HFF-Myc (cell line): ENCODE data around the gene HDAC7.

ENCODE experiments used
- DNase-seq: peaks from one replicate; pipeline ENCODE4 v3.0.0-alpha.2; 2011; ENCODE audit warnings: low read depth; ENCODE audit errors: extremely low read depth
- H3K4me3 ChIP-seq: replicated peaks from 2 replicates; pipeline ENCODE4 v1.5.1; 2011; ENCODE audit warnings: low read depth, mild to moderate bottlenecking, control low read depth, low read length
- TF ChIP-seq, protein P1 (sequence below): IDR thresholded peaks from 2 replicates; pipeline ENCODE4 v1.5.1; 2012; ENCODE audit warnings: mild to moderate bottlenecking, low read depth, low read length, control low read depth; ENCODE audit errors: missing control alignments

Gene HDAC7

DNA sequence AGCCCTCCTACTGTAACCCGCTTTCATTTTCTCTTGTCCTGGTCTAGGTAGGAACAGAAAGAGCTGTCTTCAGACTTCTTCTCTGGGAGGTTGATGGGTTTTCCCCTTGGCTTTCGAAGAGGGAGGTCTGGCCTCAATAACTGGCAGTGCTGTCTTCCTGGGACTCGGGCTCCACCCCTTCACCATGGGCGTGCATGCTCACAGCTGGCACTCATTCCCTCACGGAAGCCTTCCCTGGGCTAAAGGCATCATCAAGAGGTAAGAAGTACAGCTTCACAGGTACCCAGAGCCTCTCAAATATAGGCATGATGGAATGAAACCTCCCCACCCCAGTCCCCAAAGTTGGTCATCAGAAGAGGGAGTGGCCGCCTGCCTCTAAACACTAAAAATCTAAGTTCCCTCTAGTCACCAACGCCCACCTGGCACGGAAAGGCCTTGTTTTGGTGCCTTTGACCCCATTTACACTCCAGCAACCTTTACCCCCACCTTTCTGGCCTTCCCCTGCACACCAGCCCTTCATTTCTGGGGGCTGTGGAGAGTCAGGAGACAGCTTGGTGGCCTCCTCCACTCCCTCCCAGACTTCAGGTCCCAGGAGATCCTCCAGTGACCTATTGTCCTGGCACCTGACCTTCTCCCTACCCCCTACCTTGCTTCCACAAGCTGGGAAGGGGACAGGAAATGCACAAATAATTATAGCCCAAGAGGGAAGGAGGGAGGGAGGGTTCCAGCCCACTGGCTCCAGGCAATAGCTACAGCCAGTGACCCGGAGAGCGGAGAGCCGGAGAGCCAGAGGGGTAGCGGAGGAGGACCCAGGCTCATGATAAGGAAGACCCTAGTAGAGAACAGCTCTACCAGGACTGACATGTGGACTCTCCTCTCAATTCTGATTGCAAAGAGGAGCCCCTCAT is 63.8 kb downstream of the HDAC7 start:
- TF ChIP-seq, protein P1, sequence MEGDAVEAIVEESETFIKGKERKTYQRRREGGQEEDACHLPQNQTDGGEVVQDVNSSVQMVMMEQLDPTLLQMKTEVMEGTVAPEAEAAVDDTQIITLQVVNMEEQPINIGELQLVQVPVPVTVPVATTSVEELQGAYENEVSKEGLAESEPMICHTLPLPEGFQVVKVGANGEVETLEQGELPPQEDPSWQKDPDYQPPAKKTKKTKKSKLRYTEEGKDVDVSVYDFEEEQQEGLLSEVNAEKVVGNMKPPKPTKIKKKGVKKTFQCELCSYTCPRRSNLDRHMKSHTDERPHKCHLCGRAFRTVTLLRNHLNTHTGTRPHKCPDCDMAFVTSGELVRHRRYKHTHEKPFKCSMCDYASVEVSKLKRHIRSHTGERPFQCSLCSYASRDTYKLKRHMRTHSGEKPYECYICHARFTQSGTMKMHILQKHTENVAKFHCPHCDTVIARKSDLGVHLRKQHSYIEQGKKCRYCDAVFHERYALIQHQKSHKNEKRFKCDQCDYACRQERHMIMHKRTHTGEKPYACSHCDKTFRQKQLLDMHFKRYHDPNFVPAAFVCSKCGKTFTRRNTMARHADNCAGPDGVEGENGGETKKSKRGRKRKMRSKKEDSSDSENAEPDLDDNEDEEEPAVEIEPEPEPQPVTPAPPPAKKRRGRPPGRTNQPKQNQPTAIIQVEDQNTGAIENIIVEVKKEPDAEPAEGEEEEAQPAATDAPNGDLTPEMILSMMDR: no peak
- no peak for DNase-seq
- no peak overlapping the region for H3K4me3 ChIP-seq

GRCh38 chr12:47754881-47755280 is 64.8 kb downstream of the HDAC7 start:
- no peak for DNase-seq

GRCh38 chr12:47754126-47754525 is 65.6 kb downstream of the HDAC7 start:
- no peak overlapping the region for H3K4me3 ChIP-seq
- TF ChIP-seq, protein P1: no peak

More at GRCh38 chr12:47754881-47755280, 64.8 kb downstream of the HDAC7 start:
- H3K4me3 ChIP-seq: no peak overlapping the region
- TF ChIP-seq, protein P1: no peak

DNA sequence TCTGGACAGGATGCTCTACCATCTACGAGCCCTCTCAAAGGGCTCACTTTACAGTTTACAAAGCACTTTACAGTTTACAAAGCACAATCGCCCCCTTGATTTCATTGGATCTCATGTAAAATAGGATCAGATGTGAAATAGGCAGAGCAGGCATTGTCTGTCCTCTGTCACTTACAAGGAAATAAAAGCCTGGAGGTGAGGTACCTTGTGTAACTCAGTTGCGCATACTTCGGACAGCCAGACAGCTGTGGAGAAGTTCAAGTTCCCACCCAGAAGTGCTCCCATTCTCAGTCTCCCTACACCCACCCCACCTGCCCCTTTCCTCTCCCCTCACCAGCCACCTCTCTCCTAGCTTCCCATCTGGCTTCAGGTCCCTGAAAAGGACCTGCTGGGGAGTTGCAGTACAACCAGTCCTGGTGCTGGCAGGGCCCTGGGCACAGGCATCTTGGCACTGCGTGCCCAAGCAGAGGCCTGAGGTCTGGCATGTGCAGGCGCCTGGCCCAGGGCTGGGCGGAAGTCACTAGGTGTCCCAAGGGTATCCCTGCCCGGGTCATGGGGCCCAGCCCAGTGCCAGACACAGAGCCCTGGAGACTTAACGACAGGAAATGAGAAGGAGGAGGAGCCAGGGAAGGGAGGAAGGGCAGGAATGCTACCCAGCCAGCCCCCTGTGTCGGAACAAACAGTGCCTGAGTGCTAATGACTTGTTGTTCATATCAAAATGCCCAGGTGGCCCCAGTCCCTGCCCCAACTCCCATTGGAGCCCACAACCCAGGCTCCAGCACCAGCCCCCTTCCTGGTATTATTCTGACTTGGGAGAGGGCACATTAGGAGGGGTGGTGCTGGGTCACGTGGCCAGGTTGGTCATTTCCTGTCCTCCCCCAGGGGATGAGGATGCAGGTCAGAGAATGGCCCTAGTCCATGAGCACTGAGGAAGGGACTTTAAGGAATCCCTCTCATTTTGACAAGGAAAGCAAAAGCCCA is 66.4 kb downstream of the HDAC7 start:
- no peak for DNase-seq
- TF ChIP-seq, protein P1: no peak
- H3K4me3 ChIP-seq: no peak overlapping the region

More at GRCh38 chr12:47754126-47754525, 65.6 kb downstream of the HDAC7 start:
- DNase-seq: no peak

DNA sequence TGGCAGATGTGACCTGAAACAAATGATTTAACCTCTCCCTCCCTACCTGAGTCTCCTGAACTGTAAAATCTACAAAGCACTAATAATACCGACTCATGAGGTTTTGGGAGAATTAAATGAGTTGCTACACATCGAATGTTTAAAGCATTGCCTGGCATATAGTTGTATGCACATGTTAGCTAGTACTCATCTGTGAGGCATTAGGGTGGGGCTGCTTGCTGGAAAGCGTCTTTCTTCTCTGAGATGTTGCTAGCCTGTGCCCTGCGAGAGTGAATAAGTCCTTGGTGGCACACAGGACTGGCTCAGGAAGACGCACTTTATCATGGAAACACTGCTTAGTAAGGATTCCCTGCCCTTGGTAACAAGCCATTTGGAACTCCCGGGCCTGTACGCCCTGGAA is 67.2 kb downstream of the HDAC7 start:
- no peak overlapping the region for H3K4me3 ChIP-seq

GRCh38 chr12:47752121-47752520 is 67.6 kb downstream of the HDAC7 start:
- TF ChIP-seq, protein P1: no peak

More for the DNA sequence above, 67.2 kb downstream of the HDAC7 start:
- no peak for DNase-seq
- TF ChIP-seq, protein P1: no peak

More at GRCh38 chr12:47752121-47752520, 67.6 kb downstream of the HDAC7 start:
- H3K4me3 ChIP-seq: no peak overlapping the region
- DNase-seq: no peak
